Measurements from ENCODE around the gene ZBTB24. TPM values are rescaled to one million over a fixed set of nuclear protein-coding genes. Genes with fewer than 3 reads are reported as not detected.
A peak's percentile ranks its signal among the peaks of the same experiment; 100 is the strongest.

ZBTB24 gene
- total and polyA plus RNA-seq, 2 donors (not counting 3 experiments of a cell fraction or from before 2014, with no cell fraction given) = 1.9 to 6.2 TPM

GRCh38 chr6:109531446-109531845, 48.4 kb upstream of the ZBTB24 start:
- BruUV-seq (replicated peaks) = no TSS peak
- H3K9me1 ChIP-seq (replicated peaks; ENCODE audit: control insufficient read depth, extremely low read depth, insufficient read depth, low read length) = no peaks in the 10 kb centered on the region
- no peaks in the 10 kb centered on the region for H3K9me3 ChIP-seq (replicated peaks; ENCODE audit: control insufficient read depth, insufficient read depth, low read length)
- intact Hi-C loops (cut with micrococcal nuclease) (no loop called here), dilution Hi-C loops (cut with MboI; ENCODE audit: extremely low pct_ligation_motif_present, low sequenced_read_pairs) (no loop called here)
- no peaks in the 10 kb centered on the region for H3K27me3 ChIP-seq (ENCODE audit: control insufficient read depth in 2 of 2, insufficient read depth in 2 of 2, low read length in 2 of 2)
- H3K9ac ChIP-seq (replicated peaks; ENCODE audit: extremely low read depth, insufficient read depth, low read length) = no peak overlapping the region
- H2AFZ ChIP-seq (ENCODE audit: low read depth, low read length) = no peak overlapping the region
- no peak for FAIRE-seq
- no peaks in the 10 kb centered on the region for H3K79me2 ChIP-seq (ENCODE audit: control insufficient read depth, insufficient read depth, low read length)
- ChIA-PET CTCF (interaction anchor here (1.0 to 2.7 kb wide), 3 partner anchors 16 to 508 kb away, joined by 3 to 12 read pairs (median 6); no protein-coding TSS in a partner anchor), POLR2A (no interaction called here)
- H3K36me3 ChIP-seq (ENCODE audit: control insufficient read depth in 2 of 2, extremely low read depth in 1 of 2, insufficient read depth in 2 of 2, low read length in 2 of 2) = no peaks in the 10 kb centered on the region
- no peaks in the 10 kb centered on the region for H4K20me1 ChIP-seq (replicated peaks; ENCODE audit: control insufficient read depth, extremely low read depth, insufficient read depth, low read length)
- no peak overlapping the region for H3K4me3 ChIP-seq (replicated peaks in 1 of 3; ENCODE audit: insufficient read depth in 1 of 3, low read depth in 1 of 3, low read length in 3 of 3)
- no peak overlapping the region for H3K4me2 ChIP-seq (ENCODE audit: insufficient read depth, low read length)
- no peak overlapping the region for H3K27ac ChIP-seq (ENCODE audit: insufficient read depth, low read depth, low read length)
- TF ChIP-seq EZH2 (IDR thresholded peaks at IDR 0.05; ENCODE audit: borderline replicate concordance, low read depth, low read length, severe bottlenecking) = no peak
- no peak for TF ChIP-seq POLR2A (IDR thresholded peaks at IDR 0.05; ENCODE audit: low read depth, low read length)
- TF ChIP-seq MYC (IDR thresholded peaks at IDR 0.05; ENCODE audit: low read depth, low read length) = no peak
- TF ChIP-seq JUN (IDR thresholded peaks at IDR 0.05; ENCODE audit: borderline replicate concordance, insufficient read depth, insufficient read length, low read depth) = no peak
- TF ChIP-seq POLR2AphosphoS5 (IDR thresholded peaks at IDR 0.05; ENCODE audit: insufficient read depth, low read depth, low read length) = no peak
- TF ChIP-seq FOS (IDR thresholded peaks at IDR 0.05; ENCODE audit: borderline replicate concordance, insufficient read depth, low read length) = no peak
- DNase-seq (ENCODE audit: low read depth, low spot score) = no peak
- H3K4me1 ChIP-seq (ENCODE audit: control insufficient read depth, extremely low read depth, insufficient read depth, low read length) = no peaks in the 10 kb centered on the region

DNA sequence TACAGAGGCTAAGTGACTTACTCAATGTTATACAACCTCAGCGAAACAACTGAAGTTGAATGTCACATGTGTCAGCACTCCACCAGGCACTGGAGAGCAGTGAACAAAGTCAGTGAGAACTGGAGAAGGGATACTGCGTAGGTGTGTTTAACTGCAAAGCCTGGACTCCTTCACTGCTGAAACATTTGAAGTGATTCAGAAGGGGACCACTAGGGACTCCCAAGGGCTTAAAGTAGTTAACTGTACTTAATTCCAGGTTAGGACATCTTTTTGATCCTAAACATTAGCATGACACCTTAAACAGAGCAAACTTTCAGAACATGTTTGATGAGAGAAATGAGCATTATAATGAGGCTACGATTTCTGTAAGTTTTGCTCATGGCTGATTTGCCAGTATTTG, 45.0 kb upstream of the ZBTB24 start:
- Histone ChIP-seq H2AFZ (ENCODE audit: low read depth, low read length) (no peak overlapping the region), H3K27me3 (ENCODE audit: control insufficient read depth in 2 of 2, insufficient read depth in 2 of 2, low read length in 2 of 2) (no peaks in the 10 kb centered on the region), H3K4me3 (replicated peaks in 1 of 3; ENCODE audit: insufficient read depth in 1 of 3, low read depth in 1 of 3, low read length in 3 of 3) (no peak overlapping the region), H3K9me1 (replicated peaks; ENCODE audit: control insufficient read depth, extremely low read depth, insufficient read depth, low read length) (no peaks in the 10 kb centered on the region), H3K9ac (replicated peaks; ENCODE audit: extremely low read depth, insufficient read depth, low read length) (no peak overlapping the region), H3K36me3 (ENCODE audit: control insufficient read depth in 2 of 2, extremely low read depth in 1 of 2, insufficient read depth in 2 of 2, low read length in 2 of 2) (no peaks in the 10 kb centered on the region), H3K9me3 (replicated peaks; ENCODE audit: control insufficient read depth, insufficient read depth, low read length) (no peaks in the 10 kb centered on the region), H3K27ac (ENCODE audit: insufficient read depth, low read depth, low read length) (no peak overlapping the region), H3K79me2 (ENCODE audit: control insufficient read depth, insufficient read depth, low read length) (no peaks in the 10 kb centered on the region), H3K4me1 (ENCODE audit: control insufficient read depth, extremely low read depth, insufficient read depth, low read length) (no peaks in the 10 kb centered on the region), H3K4me2 (ENCODE audit: insufficient read depth, low read length) (no peak overlapping the region), H4K20me1 (replicated peaks; ENCODE audit: control insufficient read depth, extremely low read depth, insufficient read depth, low read length) (no peaks in the 10 kb centered on the region)
- CTCF ChIA-PET = interaction anchor here (1.0 to 6.5 kb wide), 13 partner anchors 9 to 864 kb away, joined by 3 to 118 read pairs (median 5); no protein-coding TSS in a partner anchor
- POLR2A ChIA-PET = no interaction called here
- dilution Hi-C loops (cut with MboI; ENCODE audit: extremely low pct_ligation_motif_present, low sequenced_read_pairs) = no loop called here
- TF ChIP-seq POLR2A (IDR thresholded peaks at IDR 0.05; ENCODE audit: low read depth, low read length) = no peak
- peak in 1 of 2 donors; percentile 22 for TF ChIP-seq CTCF (IDR thresholded peaks at IDR 0.05; ENCODE audit: extremely low read depth in 1 of 2, insufficient read depth in 1 of 2, low read depth in 1 of 2, low read length in 2 of 2)
- DNase-seq (ENCODE audit: low read depth, low spot score) = no peak
- no TSS peak for BruUV-seq (replicated peaks)
- intact Hi-C loops (cut with micrococcal nuclease) = loop anchor here (1.0 to 2.0 kb wide), 5 partner anchors 163 to 863 kb away; partner anchors contain the start of genes AK9 and FIG4
- no peak for FAIRE-seq

Data from endothelial cell of umbilical vein (primary cell).